Osteoblast (primary cell): ENCODE results near the gene CDH18. TPM values are rescaled to one million over a fixed set of nuclear protein-coding genes. Genes with fewer than 3 reads are reported as not detected.

Source experiments
- DNase-seq: peaks from one replicate; pipeline ENCODE4 v3.0.0; 2011; ENCODE audit warnings: low spot score, mixed read lengths; ENCODE audit not compliant: insufficient read length; ENCODE audit errors: missing footprints
- H2AFZ ChIP-seq: 2 replicates; pipeline ENCODE4 v1.6.0; 2011; ENCODE audit warnings: mild to moderate bottlenecking, low read length
- H3K27ac ChIP-seq: 2 replicates; pipeline ENCODE4 v1.5.1; 2011; ENCODE audit warnings: mild to moderate bottlenecking, low read depth, low read length, moderate library complexity
- H3K27me3 ChIP-seq: 2 replicates; pipeline ENCODE4 v1.6.0; 2012; ENCODE audit warnings: mild to moderate bottlenecking, control low read depth, inconsistent platforms, low read length, moderate library complexity; ENCODE audit not compliant: insufficient read depth
- H3K36me3 ChIP-seq: 2 replicates; pipeline ENCODE4 v1.5.1; 2011; ENCODE audit warnings: mild to moderate bottlenecking, low read length, control low read depth, moderate library complexity; ENCODE audit not compliant: insufficient read depth
- H3K4me1 ChIP-seq: 2 replicates; pipeline ENCODE4 v1.5.1; 2011; ENCODE audit warnings: mild to moderate bottlenecking, low read length, control low read depth, moderate library complexity; ENCODE audit not compliant: insufficient read depth
- H3K4me2 ChIP-seq: 2 replicates; pipeline ENCODE4 v1.6.0; 2011; ENCODE audit warnings: mild to moderate bottlenecking, low read length; ENCODE audit not compliant: insufficient read depth
- H3K4me3 ChIP-seq: fragments of 200-600 bp; sonication (generic); 3 replicates; pipeline ENCODE4 v1.5.1; 2012; ENCODE audit warnings: mild to moderate bottlenecking, low read length, inconsistent platforms; ENCODE audit not compliant: insufficient read depth
- H3K79me2 ChIP-seq: 2 replicates; pipeline ENCODE4 v1.6.0; 2012; ENCODE audit warnings: mild to moderate bottlenecking, low read length, control low read depth, inconsistent platforms; ENCODE audit not compliant: insufficient read depth
- H3K9me3 ChIP-seq: 2 replicates; pipeline ENCODE4 v1.5.1; 2011; ENCODE audit warnings: low read depth, low read length, control low read depth
- H4K20me1 ChIP-seq: 2 replicates; pipeline ENCODE4 v1.6.0; 2012; ENCODE audit warnings: mild to moderate bottlenecking, low read length, control low read depth; ENCODE audit not compliant: insufficient read depth
- total RNA-seq: library from RNA; depleted of rRNA; stranded (reverse); fragments of >200 nt; gene quantifications from 2 replicates; pipeline ENCODE4 v1.2.3, GENCODE V29; 2012
- TF ChIP-seq, protein P1 (sequence below): IDR thresholded peaks from 2 replicates; pipeline ENCODE4 v1.5.1; 2011; ENCODE audit warnings: mild to moderate bottlenecking, low read depth, low read length, moderate library complexity; ENCODE audit errors: extremely low read depth

CDH18 gene
- total RNA-seq, 1 donor = 0.36 TPM

DNA sequence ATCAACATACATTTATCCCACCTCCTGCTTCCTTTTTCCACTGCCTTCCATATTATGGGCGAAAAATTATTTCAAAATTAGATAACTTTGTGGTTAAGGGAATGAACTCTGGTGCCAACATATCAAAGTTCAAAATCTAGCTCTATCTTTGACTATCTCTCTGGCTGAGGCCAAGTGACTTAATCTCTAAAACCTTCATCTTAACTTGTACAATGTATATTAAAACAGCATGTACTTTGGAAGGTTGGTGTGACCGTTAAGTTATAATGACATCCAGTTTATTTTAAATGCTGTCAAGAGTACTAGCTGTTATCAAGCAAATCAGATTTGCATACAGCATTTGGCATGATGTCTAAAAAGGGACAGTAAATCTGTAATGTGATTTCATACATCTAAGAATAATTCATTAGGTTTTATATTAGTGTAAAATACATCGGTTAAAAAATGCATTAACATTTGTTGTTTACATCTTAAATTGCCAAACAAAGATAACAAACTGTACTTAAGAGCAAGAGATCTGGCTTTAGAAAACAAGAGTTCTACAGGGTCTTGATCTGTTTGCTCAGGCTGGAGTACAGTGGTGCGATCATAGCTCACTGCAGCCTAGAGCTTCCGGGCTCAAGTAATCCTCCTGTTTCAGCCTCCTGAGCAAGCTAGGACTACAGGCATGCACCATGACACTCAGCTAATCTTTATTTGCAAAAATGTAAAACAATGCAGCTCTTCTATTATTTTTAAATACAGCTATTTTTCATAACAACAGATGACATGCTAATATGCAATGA is 102.8 kb downstream of the CDH18 start:
- H3K9me3 ChIP-seq = no peaks in the 10 kb centered on the region
- no peaks in the 10 kb centered on the region for H3K79me2 ChIP-seq
- no peaks in the 10 kb centered on the region for H4K20me1 ChIP-seq
- no peaks in the 10 kb centered on the region for H3K27me3 ChIP-seq
- no peak overlapping the region for H2AFZ ChIP-seq
- DNase-seq = no peak
- TF ChIP-seq, protein P1, sequence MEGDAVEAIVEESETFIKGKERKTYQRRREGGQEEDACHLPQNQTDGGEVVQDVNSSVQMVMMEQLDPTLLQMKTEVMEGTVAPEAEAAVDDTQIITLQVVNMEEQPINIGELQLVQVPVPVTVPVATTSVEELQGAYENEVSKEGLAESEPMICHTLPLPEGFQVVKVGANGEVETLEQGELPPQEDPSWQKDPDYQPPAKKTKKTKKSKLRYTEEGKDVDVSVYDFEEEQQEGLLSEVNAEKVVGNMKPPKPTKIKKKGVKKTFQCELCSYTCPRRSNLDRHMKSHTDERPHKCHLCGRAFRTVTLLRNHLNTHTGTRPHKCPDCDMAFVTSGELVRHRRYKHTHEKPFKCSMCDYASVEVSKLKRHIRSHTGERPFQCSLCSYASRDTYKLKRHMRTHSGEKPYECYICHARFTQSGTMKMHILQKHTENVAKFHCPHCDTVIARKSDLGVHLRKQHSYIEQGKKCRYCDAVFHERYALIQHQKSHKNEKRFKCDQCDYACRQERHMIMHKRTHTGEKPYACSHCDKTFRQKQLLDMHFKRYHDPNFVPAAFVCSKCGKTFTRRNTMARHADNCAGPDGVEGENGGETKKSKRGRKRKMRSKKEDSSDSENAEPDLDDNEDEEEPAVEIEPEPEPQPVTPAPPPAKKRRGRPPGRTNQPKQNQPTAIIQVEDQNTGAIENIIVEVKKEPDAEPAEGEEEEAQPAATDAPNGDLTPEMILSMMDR = no peak
- H3K27ac ChIP-seq = no peak overlapping the region
- no peaks in the 10 kb centered on the region for H3K4me1 ChIP-seq
- no peaks in the 10 kb centered on the region for H3K36me3 ChIP-seq
- H3K4me3 ChIP-seq = no peak overlapping the region
- no peak overlapping the region for H3K4me2 ChIP-seq

- no peaks in the 10 kb centered on the region for H3K27me3 ChIP-seq
- no peak overlapping the region for H3K27ac ChIP-seq
- H3K4me1 ChIP-seq = no peaks in the 10 kb centered on the region
- no peak overlapping the region for H3K4me2 ChIP-seq
- TF ChIP-seq, protein P1 = no peak
- no peaks in the 10 kb centered on the region for H3K36me3 ChIP-seq
- H2AFZ ChIP-seq = no peak overlapping the region
- no peaks in the 10 kb centered on the region for H4K20me1 ChIP-seq
- no peaks in the 10 kb centered on the region for H3K79me2 ChIP-seq
- DNase-seq = no peak
- no peaks in the 10 kb centered on the region for H3K9me3 ChIP-seq
- H3K4me3 ChIP-seq = no peak overlapping the region
Measured at GRCh38 chr5:19880859-19881436, 107.1 kb downstream of the CDH18 start.

DNA sequence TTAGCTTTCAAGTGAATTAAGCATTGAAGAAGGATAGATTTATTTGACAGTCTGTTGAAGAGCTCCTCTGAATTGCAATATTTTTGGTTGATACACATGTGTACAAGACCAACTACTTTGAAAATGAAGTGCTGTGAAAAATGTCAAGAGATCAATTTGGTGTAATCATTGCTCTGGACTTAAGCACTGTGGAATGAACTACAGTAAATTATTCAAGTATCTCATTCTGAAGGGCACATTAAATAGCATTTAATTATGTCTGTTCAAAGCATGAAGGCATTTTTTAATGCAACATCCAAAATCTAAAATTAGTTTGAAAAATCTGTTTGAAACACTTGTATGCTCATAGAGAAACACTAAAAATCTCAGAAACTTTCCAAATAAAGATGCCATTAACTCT is 107.5 kb downstream of the CDH18 start:
- H3K27ac ChIP-seq = no peak overlapping the region
- H4K20me1 ChIP-seq = no peaks in the 10 kb centered on the region
- TF ChIP-seq, protein P1 = no peak
- no peaks in the 10 kb centered on the region for H3K79me2 ChIP-seq
- no peaks in the 10 kb centered on the region for H3K36me3 ChIP-seq
- H2AFZ ChIP-seq = no peak overlapping the region
- no peak overlapping the region for H3K4me3 ChIP-seq
- H3K27me3 ChIP-seq = no peaks in the 10 kb centered on the region
- no peak for DNase-seq
- H3K4me2 ChIP-seq = no peak overlapping the region
- H3K9me3 ChIP-seq = no peaks in the 10 kb centered on the region
- H3K4me1 ChIP-seq = no peaks in the 10 kb centered on the region

DNA sequence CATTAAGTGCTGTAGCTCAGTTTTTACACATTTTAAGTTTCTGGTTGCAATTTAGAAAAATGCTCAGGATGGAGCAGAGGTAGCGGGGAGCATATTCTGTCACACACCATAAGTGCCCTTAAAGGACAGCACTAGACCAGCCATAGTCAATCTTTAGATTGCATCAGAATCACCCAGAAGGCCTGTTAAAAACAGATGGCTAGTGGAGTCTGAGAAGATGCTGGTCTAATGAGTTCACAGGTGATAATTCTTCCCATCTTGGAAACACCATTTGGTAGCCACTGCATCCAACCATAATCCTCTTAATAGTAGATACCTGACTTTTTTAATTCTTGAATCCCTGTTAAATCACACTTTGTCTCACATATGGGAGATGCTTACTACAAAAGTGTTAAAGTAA is 113.2 kb downstream of the CDH18 start:
- H3K27me3 ChIP-seq = no peaks in the 10 kb centered on the region
- TF ChIP-seq, protein P1 = no peak
- no peaks in the 10 kb centered on the region for H3K36me3 ChIP-seq
- H3K4me2 ChIP-seq = no peak overlapping the region
- H3K79me2 ChIP-seq = no peaks in the 10 kb centered on the region
- H2AFZ ChIP-seq = no peak overlapping the region
- H3K4me3 ChIP-seq = no peak overlapping the region
- H4K20me1 ChIP-seq = no peaks in the 10 kb centered on the region
- H3K9me3 ChIP-seq = peaks cover 2% of the 10 kb centered on the region
- no peaks in the 10 kb centered on the region for H3K4me1 ChIP-seq
- no peak for DNase-seq
- no peak overlapping the region for H3K27ac ChIP-seq
